UCSD-AML1 (cell line): Measurements from ENCODE around the gene ATP2A1.
A peak's percentile ranks its signal among the peaks of the same experiment; 100 is the strongest.
"Not testable (repeated sequence)": the region's sequence is repeated elsewhere in the genome, so short reads cannot be mapped to it uniquely, and the experiment has no call there.

Source experiments
- DNase-seq: peaks from one replicate; lab custom pipeline; 2025; ENCODE audit not compliant: unreplicated experiment; lab: John Stamatoyannopoulos, UW

Gene ATP2A1

GRCh38 chr16:28905229-28905754 is 27.0 kb downstream of the ATP2A1 start:
- no peak for DNase-seq

GRCh38 chr16:28905800-28906372 is 27.6 kb downstream of the ATP2A1 start:
- DNase-seq, result no peak

- no peak for DNase-seq
These were observed 32.1 kb downstream of the ATP2A1 start for GRCh38 chr16:28910086-28911031.

GRCh38 chr16:28912558-28912957 is 34.3 kb downstream of the ATP2A1 start:
- DNase-seq, result no peak

- DNase-seq, result no peak
These were observed 35.8 kb downstream of the ATP2A1 start for GRCh38 chr16:28913946-28914724.

DNA sequence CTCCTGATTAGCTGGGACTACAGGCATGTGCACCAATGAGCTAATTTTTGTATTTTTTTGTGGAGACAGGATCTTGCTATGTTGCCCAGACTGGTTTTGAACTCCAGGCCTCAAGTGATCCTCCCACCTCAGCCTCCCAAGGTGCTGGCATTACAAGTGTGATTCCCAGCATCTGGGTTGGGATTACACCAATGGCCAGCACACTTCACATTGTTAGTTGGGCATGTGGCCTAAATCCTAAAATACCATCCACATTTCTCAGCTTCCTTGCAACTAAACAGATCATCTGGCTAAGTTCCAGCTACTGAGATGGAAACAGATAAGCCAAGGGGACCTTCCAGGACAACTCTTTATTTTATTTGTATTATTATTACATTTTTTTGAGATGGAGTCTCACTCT is 36.9 kb downstream of the ATP2A1 start:
- no peak for DNase-seq

DNA sequence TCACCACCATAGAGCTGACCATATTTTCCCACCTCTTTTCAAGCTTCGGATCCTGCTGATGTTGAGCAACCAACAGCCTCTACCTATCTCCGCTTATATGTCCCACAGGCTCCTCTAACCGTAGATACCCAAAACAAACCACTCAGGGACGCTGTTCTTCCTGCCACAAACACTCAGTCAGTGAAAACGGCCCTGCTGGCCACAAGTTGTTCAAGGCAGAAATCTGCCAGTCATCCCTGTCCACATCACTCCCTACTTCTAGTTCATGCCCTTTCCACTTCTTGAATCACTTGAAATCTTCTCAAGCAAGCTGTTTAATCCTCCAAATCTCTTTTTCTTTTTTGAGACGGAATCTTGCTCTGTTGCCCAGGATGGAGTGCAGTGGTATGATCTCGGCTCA is 38.8 kb downstream of the ATP2A1 start:
- DNase-seq, result peak; percentile 22

DNA sequence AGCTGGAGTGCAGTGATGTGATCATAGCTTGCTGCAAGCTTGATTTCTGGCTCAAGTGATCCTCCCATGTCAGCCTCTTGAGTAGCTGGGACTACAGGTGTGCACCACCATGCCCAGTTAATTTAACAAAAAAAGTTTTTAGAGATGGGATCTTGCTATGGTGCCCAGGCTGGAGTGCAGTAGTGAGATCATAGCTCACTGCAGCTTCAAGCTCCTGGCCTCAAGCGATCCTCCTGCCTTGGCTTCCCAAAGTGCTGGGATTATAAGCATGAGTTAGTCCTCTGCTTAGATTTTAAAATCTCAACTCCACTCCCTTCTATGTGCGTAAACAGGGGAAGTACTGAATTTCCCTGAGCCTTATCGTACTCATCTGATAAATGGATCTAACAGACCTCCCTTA is 40.4 kb downstream of the ATP2A1 start:
- DNase-seq, result no peak

DNA sequence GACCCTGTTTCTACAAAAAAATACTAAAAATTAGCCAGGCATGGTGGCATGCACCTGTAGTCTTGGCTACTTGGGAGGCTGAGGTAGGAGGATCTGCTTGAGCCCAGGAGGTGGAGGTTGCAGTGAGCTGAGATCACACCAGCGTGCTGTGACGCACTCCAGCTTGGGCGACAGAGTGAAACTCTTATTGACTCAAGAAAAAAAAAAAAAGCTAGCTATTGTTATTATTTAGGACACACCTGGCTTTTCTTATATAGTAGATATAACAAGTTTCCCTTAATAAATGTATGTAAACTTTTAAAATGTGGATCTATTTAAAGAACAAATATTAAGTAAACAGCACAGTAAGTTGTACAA is 44.9 kb downstream of the ATP2A1 start:
- no peak for DNase-seq

DNA sequence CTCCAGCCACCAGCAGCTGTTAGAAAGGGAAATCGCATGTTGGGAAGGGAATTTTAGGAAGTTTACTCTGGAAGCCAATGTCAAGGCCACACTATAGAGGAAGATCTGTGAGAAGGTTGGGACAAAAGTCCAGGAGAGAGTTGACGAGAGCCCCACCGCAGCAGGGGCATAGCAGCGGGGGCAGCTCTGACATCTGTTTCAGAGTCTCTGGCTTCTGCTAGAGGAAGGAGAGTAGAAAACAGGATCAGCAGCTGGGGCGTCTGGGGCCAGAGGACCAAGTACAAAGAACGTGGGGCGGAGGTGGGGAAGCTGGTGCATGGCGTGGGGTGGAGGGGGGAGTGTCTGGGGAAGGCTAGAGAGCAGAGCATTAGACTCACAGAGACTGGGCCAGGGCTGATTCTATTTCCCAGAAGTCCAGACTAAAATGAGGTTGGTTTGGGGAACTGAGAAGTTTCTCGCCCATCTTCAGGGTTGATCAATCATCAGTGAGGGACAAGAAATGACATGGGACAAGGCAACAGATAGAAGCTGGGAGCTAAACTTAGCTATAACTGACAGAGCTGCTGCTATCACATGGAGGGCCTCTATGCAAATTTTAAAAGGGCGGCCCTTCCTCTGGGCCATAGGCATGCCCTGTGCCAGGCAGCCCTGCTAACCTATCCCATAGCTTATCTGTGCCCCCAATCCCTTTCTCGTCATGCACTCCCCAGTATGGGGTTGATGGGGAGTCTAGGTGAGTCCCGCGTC is 45.5 kb downstream of the ATP2A1 start:
- no peak for DNase-seq

GRCh38 chr16:28924399-28924761 is 46.1 kb downstream of the ATP2A1 start:
- no peak for DNase-seq

DNA sequence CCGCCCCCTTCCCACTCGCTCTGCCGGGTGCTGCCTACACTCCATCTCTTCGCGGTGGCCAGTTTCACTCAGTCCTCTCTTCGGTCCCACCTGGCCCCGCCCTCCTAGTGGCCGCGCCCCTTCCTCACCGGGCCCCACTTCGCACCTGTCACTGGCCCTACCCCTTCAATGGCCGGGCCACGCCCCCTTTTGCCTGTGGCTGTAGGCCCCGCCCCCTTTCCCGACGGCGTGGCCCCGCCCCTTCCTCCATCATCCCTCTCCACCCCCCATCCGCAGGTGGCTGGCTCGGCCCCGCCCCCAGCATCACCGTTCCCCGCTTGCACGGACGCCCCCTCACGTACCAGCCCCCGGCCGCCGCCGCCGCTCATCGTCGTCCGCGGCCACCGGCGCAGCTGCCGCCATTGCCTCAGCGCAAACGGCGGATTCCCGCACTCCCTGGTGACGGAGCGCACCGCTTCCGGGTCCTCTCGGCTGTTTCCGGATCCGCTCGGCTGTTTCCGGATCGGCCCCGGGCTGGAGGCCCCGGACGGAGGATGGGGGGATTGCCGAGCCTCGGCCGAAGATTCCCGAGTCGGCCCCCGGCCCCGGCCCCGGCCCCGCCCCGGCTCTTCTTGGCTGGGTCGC is 46.6 kb downstream of the ATP2A1 start, which contains the start of gene RABEP2:
RABEP2 (minus strand) TSS at position 477 of the 624 bp plus-strand sequence; CDS start at position 402, 75 bp downstream.
- DNase-seq, result peak; percentile 95

GRCh38 chr16:28925386-28926228 is 47.3 kb downstream of the ATP2A1 start:
- peak; percentile 87 for DNase-seq

DNA sequence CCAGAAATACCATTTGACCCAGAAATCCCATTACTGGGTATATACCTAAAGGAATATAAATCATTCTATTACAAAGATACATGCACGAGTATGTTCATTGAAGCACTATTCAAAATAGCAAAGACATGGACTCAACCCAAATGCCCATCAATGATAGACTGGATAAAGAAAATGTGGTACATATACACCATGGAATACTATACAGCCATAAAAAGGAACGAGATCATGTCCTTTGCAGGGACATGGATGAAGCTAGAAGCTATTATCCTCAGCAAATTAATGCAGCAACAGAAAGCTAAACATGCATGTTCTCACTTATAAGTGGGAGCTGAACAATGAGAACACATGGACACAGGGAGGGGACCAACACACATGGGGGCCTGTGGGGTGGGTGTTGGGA is 48.0 kb downstream of the ATP2A1 start:
- not testable (repeated sequence) for DNase-seq

- no peak for DNase-seq
These were observed 49.5 kb downstream of the ATP2A1 start for GRCh38 chr16:28927815-28928214.

DNA sequence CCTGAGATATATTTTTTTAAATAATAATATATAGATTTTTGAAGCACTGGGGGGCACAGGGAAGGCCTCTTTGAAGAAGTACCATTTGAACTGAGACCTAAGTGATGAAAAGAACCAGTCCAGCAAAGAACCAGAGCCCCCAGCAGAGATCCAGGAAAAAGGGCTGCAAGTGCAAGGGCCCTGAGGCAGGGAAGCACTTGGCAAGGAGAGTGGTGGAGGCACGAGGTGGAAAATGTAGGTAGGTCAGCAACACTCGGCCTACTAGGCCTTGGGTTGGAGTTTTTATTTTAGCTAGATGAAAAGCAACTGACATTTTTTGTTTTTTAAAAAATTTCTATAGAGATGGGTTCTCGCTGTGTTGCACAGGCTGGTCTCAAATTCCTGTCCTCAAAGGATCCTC is 51.9 kb downstream of the ATP2A1 start:
- DNase-seq, result no peak

DNA sequence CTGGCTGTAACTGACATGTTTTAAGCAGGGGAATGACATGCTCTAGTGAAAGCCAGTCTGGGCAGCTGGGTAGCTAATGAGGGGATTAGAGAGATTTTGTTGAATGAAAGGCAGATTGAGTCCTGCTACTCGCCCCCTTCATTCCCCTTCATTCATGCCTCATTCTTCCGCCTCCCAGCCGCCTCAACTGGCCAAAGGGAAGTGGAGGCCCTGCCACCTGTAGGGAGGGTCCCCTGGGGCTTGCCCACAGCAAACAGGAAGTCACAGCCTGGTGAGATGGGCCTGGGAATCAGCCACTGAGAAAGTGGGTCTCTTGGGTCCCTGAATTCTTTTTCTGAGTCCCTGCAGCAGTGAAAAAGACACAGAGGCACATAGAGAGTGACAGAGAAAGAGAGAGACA is 52.4 kb downstream of the ATP2A1 start:
- DNase-seq, result peak; percentile 58

DNA sequence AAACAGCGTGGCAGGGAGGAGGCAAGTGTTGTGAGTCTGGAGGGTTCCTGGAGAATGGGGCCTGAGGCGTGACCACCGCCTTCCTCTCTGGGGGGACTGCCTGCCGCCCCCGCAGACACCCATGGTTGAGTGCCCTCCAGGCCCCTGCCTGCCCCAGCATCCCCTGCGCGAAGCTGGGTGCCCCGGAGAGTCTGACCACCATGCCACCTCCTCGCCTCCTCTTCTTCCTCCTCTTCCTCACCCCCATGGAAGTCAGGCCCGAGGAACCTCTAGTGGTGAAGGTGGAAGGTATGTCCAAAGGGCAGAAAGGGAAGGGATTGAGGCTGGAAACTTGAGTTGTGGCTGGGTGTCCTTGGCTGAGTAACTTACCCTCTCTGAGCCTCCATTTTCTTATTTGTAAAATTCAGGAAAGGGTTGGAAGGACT is 53.5 kb downstream of the ATP2A1 start, which contains the start of gene CD19:
CD19 (plus strand) TSS at position 171 of the 425 bp plus-strand sequence; CDS start at position 201, 30 bp downstream.
- DNase-seq, result no peak
